Heart left ventricle (tissue), 16 donors: ENCODE measurements around the gene TRERF1. TPM values are rescaled to one million over a fixed set of nuclear protein-coding genes. Genes with fewer than 3 reads are reported as not detected.
A peak's percentile ranks its signal among the peaks of the same experiment; 100 is the strongest.
"Not testable (repeated sequence)": the region's sequence is repeated elsewhere in the genome, so short reads cannot be mapped to it uniquely, and the experiment has no call there.

ENCODE experiments used
- ATAC-seq, 4 donors: fragments of 200-7000 bp; cut with Tn5 transposase; one replicate each; pipeline ENCODE4 v1.9.1; 2020 to 2022; ENCODE audit warnings: moderate library complexity in 4 of 4, mild to moderate bottlenecking in 3 of 4, moderate number of reproducible peaks in 1 of 4
- DNase-seq, 5 donors: peaks; one replicate each; pipeline ENCODE4 v3.0.0-alpha.2; 2020
- H3K27ac ChIP-seq, 12 donors: fragments of 200-600 bp; sonication (generic) in 4 of 12; one replicate each; pipeline versions ENCODE4 v1.5.0 to v1.8.0; 2016 to 2022; ENCODE audit warnings: mild to moderate bottlenecking in 2 of 12
- H3K27me3 ChIP-seq, 9 donors: fragments of 200-600 bp; sonication (generic) in 2 of 9; one replicate each; pipeline versions ENCODE4 v1.5.1 to v1.8.0; 2016 to 2022; ENCODE audit warnings: mild to moderate bottlenecking in 3 of 9
- H3K36me3 ChIP-seq, 9 donors: fragments of 200-600 bp; sonication (generic) in 2 of 9; one replicate each; pipeline versions ENCODE4 v1.5.0 to v1.8.0; 2018 to 2022; ENCODE audit warnings: mild to moderate bottlenecking in 2 of 9
- H3K4me1 ChIP-seq, 12 donors: fragments of 200-600 bp; sonication (generic) in 4 of 12; one replicate each; pipeline versions ENCODE4 v1.5.0 to v1.8.0; 2016 to 2022; ENCODE audit warnings: mild to moderate bottlenecking in 3 of 12
- H3K4me3 ChIP-seq, 12 donors: fragments of 200-600 bp; sonication (generic) in 4 of 12; one replicate each; pipeline versions ENCODE4 v1.5.0 to v1.8.0; 2017 to 2022; ENCODE audit warnings: mild to moderate bottlenecking in 9 of 12, moderate library complexity in 4 of 12
- H3K9me3 ChIP-seq, 12 donors: fragments of 200-600 bp; sonication (generic) in 4 of 12; one replicate each; pipeline versions ENCODE4 v1.5.0 to v1.8.0; 2016 to 2022; ENCODE audit warnings: mild to moderate bottlenecking in 1 of 12
- CTCF ChIP-seq, 12 donors: fragments of 200-600 bp; sonication (generic) in 4 of 12; IDR thresholded peaks; one replicate each; pipeline versions ENCODE4 v1.5.0 to v1.8.0; 2018 to 2022; ENCODE audit warnings: antibody characterized with exemption in 12 of 12, mild to moderate bottlenecking in 5 of 12
- POLR2A ChIP-seq, 2 donors: fragments of 450-650 bp; IDR thresholded peaks; one replicate each; pipeline ENCODE4 v1.6.1; 2017; ENCODE audit warnings: antibody characterized with exemption in 2 of 2, mild to moderate bottlenecking in 2 of 2, moderate library complexity in 2 of 2
- WGBS, 4 donors: extraction: QIAGEN DNeasy Blood & Tissue Kit in 2 of 4; methylation state at CpG; one replicate each; pipeline versions ENCODE4 v1.1.5 to v1.1.7; 2013 to 2018; 5-methylcytosine and 5-hydroxymethylcytosine counted together
- intact Hi-C, 10 donors: fragments of 100-400 bp; cut with DNase I; formaldehyde crosslinking; loops; one replicate each; pipeline versions ENCODE4 v1.11.1 to v1.14.2; 2022
- polyA plus RNA-seq, 2 donors: library from polyadenylated mRNA; stranded (reverse); fragments of 200-250 nt; gene quantifications; one replicate each; pipeline ENCODE4 v1.2.3, GENCODE V29; 2013
- total RNA-seq, 9 donors: library from RNA; depleted of rRNA in 2 of 9; stranded (reverse); fragments of >200 nt in 2 of 9; fragmentation: NEBNext Ultra II Directional in 3 of 9; extraction: Animal tissue kit (Norgen Biotek cat#: 25700) in 3 of 9; gene quantifications; one replicate each; pipeline versions ENCODE4 v1.1.0 to v1.2.4, GENCODE V29; 2016 to 2023
- donor health status: ischemic (EF 13 %, LVEDD 7.1; RV severe dilation, severe dysfunction).
- donor health status: healthy with polysubstance abuse.
- donor health status: DM: no; HTN: yes; CAD: no.
- donor health status: DM: no; HTN: no; CAD: no.
- donor health status: ischemic (EF 25% LVEDD 6.9; RV normal size, moderate dysfunction).
- donor health status: ischemic (EF 25% LVEDD 5.7; RV mildly dilated, moderate dysfunction).
- donor health status: healthy.
- donor health status: DM: yes; HTN: yes; CAD: no.
- donor health status: ischemic (EF 35%, LVEDD 5.7; RV mildly dilated, moderate dysfunction).
- donor health status: nonischemic (EF 11% LVEDD 7.7; RV severe dilation, severe dysfunction).
- donor health status: DM: yes; HTN: yes; CAD: no.
- donor health status: PGD.
- donor health status: ischemic (EF 29% LVEDD 5.4; RV normal size, mild dysfunction).
- donor health status: nonischemic (EF 23%, LVEDD 6.1; RV moderate dilation, normal function).

Gene TRERF1
- total and polyA plus RNA-seq, 11 donors = 0.53 to 4.5 (median 1.5) TPM

- peaks cover 0 to 30% (median 12%) of the 10 kb centered on the region in 12 donors for H3K4me1 ChIP-seq
- intact Hi-C loops = loop anchor here in 6 of 10 donors (5.0 to 10.0 kb wide), 7 partner anchors 135 to 428 kb away; partner anchors contain the start of genes BYSL (in 2 of the 6), MED20 (in 2 of the 6), TRERF1 (in 2 of the 6) and PRICKLE4 (in 1 of the 6)
- DNase-seq (no peak), ATAC-seq (no peak)
- TF ChIP-seq CTCF (IDR thresholded peaks at IDR 0.05) = no peak
- TF ChIP-seq POLR2A (IDR thresholded peaks at IDR 0.05) = no peak
- H3K27ac ChIP-seq = no peak overlapping the region
- H3K4me3 ChIP-seq = no peak overlapping the region
- peaks cover 7 to 72% (median 64%) of the 10 kb centered on the region in 9 donors for H3K36me3 ChIP-seq
- WGBS, 4 donors = 63 to 96% (median 79%) methylated on average over 3 of the region's 3 CpGs
- no peaks in the 10 kb centered on the region for H3K27me3 ChIP-seq
- no peaks in the 10 kb centered on the region for H3K9me3 ChIP-seq
These were observed 239.3 kb downstream of the TRERF1 start for GRCh38 chr6:42212442-42212841.

GRCh38 chr6:42211726-42212125 is 240.0 kb downstream of the TRERF1 start:
- Histone ChIP-seq H3K27me3 (no peaks in the 10 kb centered on the region), H3K27ac (no peak overlapping the region), H3K4me3 (no peak overlapping the region), H3K9me3 (no peaks in the 10 kb centered on the region), H3K36me3 (peaks cover 7 to 79% (median 71%) of the 10 kb centered on the region in 9 donors), H3K4me1 (peaks cover 0 to 24% (median 8%) of the 10 kb centered on the region in 12 donors)
- ATAC-seq (no peak), DNase-seq (no peak)
- 90 to 96% (median 94%) methylated on average over 6 of the region's 6 CpGs for WGBS, 4 donors
- intact Hi-C loops = loop anchor here in 6 of 10 donors (5.0 to 10.0 kb wide), 7 partner anchors 134 to 427 kb away; partner anchors contain the start of genes BYSL (in 2 of the 6), MED20 (in 2 of the 6), TRERF1 (in 2 of the 6) and PRICKLE4 (in 1 of the 6)
- TF ChIP-seq CTCF (IDR thresholded peaks at IDR 0.05) (no peak), POLR2A (IDR thresholded peaks at IDR 0.05) (no peak)

GRCh38 chr6:42210551-42210950 is 241.2 kb downstream of the TRERF1 start:
- TF ChIP-seq POLR2A (IDR thresholded peaks at IDR 0.05) = no peak
- TF ChIP-seq CTCF (IDR thresholded peaks at IDR 0.05) = no peak
- peaks cover 0 to 18% (median 2%) of the 10 kb centered on the region in 12 donors for H3K4me1 ChIP-seq
- no peak overlapping the region for H3K4me3 ChIP-seq
- intact Hi-C loops = loop anchor here in 6 of 10 donors (5.0 to 10.0 kb wide), 7 partner anchors 133 to 426 kb away; partner anchors contain the start of genes BYSL (in 2 of the 6), MED20 (in 2 of the 6), TRERF1 (in 2 of the 6) and PRICKLE4 (in 1 of the 6)
- H3K36me3 ChIP-seq = peaks cover 7 to 91% (median 83%) of the 10 kb centered on the region in 9 donors
- ATAC-seq = peak in 1 of 4 donors; percentile 68
- DNase-seq = no peak
- WGBS, 4 donors = 77% methylated on average over 1 of the region's 1 CpG; no CpG with 5 or more reads in 2 of the 4 donors
- no peaks in the 10 kb centered on the region for H3K9me3 ChIP-seq
- H3K27me3 ChIP-seq = no peaks in the 10 kb centered on the region
- H3K27ac ChIP-seq = no peak overlapping the region

GRCh38 chr6:42207559-42207958 is 244.2 kb downstream of the TRERF1 start:
- peaks cover 7 to 98% (median 85%) of the 10 kb centered on the region in 9 donors for H3K36me3 ChIP-seq
- intact Hi-C loops, H3K9me3 ChIP-seq, H3K27me3 ChIP-seq, H3K4me1 ChIP-seq, H3K27ac ChIP-seq, DNase-seq, H3K4me3 ChIP-seq, ATAC-seq: not testable (repeated sequence)
- WGBS, 4 donors = 83 to 87% (median 85%) methylated on average over 2 of the region's 2 CpGs
